HEK293 (cell line): ENCODE measurements around the gene FYB2.

Experiments used
- ZEB2 ChIP-seq: fragments of 450-650 bp; formaldehyde crosslinking; IDR thresholded peaks from 2 replicates; pipeline ENCODE4 v1.5.1; 2016; ENCODE audit warnings: missing biosample characterization, missing genetic modification characterization
- ZFP69B ChIP-seq: fragments of 450-650 bp; formaldehyde crosslinking; IDR thresholded peaks from 2 replicates; pipeline ENCODE4 v1.5.1; 2016; ENCODE audit warnings: missing biosample characterization, missing genetic modification characterization
- ZNF350 ChIP-seq: fragments of 450-650 bp; formaldehyde crosslinking; IDR thresholded peaks from 2 replicates; pipeline ENCODE4 v1.5.0; 2017; ENCODE audit warnings: missing biosample characterization, mild to moderate bottlenecking, missing genetic modification characterization
- ZNF654 ChIP-seq: fragments of 450-650 bp; formaldehyde crosslinking; IDR thresholded peaks from 2 replicates; pipeline ENCODE4 v1.5.1; 2016; ENCODE audit warnings: low read depth, missing biosample characterization, missing genetic modification characterization
- TF ChIP-seq, protein P1 (sequence below): fragments of 450-650 bp; formaldehyde crosslinking; IDR thresholded peaks from 2 replicates; pipeline ENCODE4 v1.5.1; 2016; ENCODE audit warnings: missing biosample characterization, missing genetic modification characterization
- TF ChIP-seq, protein P2 (sequence below): fragments of 450-650 bp; formaldehyde crosslinking; IDR thresholded peaks from 2 replicates; pipeline ENCODE4 v1.5.1; 2016; ENCODE audit warnings: missing biosample characterization, missing genetic modification characterization
- TF ChIP-seq, protein P3 (sequence below): fragments of 450-650 bp; formaldehyde crosslinking; IDR thresholded peaks from 2 replicates; pipeline ENCODE4 v1.5.1; 2016; ENCODE audit warnings: missing biosample characterization, missing genetic modification characterization

DNA sequence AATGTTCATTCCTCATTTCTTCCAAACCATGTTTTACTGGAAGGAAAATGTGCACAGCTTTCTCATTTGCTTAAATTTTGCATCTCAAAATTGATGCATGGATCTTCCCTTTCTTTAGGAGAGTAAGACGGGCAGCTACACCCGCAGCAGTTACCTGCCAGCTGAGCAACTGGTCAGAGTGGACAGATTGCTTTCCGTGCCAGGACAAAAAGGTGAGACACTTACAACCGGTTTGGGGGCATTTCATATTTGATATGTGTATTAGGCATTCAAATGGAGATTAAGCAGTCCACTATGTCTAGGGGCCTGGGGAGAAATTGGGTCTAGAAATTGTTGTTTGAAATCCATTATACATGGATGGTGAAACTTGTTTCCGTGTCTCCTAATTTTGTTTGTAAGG lies 48.3 kb upstream of the FYB2 start:
- TF ChIP-seq ZNF654 (no peak), ZNF350 (tag by site-specific recombination) (no peak), ZFP69B (tag by site-specific recombination) (no peak), ZEB2 (no peak)
- TF ChIP-seq, protein P1, sequence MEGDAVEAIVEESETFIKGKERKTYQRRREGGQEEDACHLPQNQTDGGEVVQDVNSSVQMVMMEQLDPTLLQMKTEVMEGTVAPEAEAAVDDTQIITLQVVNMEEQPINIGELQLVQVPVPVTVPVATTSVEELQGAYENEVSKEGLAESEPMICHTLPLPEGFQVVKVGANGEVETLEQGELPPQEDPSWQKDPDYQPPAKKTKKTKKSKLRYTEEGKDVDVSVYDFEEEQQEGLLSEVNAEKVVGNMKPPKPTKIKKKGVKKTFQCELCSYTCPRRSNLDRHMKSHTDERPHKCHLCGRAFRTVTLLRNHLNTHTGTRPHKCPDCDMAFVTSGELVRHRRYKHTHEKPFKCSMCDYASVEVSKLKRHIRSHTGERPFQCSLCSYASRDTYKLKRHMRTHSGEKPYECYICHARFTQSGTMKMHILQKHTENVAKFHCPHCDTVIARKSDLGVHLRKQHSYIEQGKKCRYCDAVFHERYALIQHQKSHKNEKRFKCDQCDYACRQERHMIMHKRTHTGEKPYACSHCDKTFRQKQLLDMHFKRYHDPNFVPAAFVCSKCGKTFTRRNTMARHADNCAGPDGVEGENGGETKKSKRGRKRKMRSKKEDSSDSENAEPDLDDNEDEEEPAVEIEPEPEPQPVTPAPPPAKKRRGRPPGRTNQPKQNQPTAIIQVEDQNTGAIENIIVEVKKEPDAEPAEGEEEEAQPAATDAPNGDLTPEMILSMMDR (tag by site-specific recombination), result no peak
- TF ChIP-seq, protein P2, sequence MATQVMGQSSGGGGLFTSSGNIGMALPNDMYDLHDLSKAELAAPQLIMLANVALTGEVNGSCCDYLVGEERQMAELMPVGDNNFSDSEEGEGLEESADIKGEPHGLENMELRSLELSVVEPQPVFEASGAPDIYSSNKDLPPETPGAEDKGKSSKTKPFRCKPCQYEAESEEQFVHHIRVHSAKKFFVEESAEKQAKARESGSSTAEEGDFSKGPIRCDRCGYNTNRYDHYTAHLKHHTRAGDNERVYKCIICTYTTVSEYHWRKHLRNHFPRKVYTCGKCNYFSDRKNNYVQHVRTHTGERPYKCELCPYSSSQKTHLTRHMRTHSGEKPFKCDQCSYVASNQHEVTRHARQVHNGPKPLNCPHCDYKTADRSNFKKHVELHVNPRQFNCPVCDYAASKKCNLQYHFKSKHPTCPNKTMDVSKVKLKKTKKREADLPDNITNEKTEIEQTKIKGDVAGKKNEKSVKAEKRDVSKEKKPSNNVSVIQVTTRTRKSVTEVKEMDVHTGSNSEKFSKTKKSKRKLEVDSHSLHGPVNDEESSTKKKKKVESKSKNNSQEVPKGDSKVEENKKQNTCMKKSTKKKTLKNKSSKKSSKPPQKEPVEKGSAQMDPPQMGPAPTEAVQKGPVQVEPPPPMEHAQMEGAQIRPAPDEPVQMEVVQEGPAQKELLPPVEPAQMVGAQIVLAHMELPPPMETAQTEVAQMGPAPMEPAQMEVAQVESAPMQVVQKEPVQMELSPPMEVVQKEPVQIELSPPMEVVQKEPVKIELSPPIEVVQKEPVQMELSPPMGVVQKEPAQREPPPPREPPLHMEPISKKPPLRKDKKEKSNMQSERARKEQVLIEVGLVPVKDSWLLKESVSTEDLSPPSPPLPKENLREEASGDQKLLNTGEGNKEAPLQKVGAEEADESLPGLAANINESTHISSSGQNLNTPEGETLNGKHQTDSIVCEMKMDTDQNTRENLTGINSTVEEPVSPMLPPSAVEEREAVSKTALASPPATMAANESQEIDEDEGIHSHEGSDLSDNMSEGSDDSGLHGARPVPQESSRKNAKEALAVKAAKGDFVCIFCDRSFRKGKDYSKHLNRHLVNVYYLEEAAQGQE (tag by site-specific recombination), result no peak
- TF ChIP-seq, protein P3, sequence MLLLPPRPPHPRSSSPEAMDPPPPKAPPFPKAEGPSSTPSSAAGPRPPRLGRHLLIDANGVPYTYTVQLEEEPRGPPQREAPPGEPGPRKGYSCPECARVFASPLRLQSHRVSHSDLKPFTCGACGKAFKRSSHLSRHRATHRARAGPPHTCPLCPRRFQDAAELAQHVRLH (tag by site-specific recombination), result no peak
